ENCODE measurements around the gene LRRC4B.

DNA sequence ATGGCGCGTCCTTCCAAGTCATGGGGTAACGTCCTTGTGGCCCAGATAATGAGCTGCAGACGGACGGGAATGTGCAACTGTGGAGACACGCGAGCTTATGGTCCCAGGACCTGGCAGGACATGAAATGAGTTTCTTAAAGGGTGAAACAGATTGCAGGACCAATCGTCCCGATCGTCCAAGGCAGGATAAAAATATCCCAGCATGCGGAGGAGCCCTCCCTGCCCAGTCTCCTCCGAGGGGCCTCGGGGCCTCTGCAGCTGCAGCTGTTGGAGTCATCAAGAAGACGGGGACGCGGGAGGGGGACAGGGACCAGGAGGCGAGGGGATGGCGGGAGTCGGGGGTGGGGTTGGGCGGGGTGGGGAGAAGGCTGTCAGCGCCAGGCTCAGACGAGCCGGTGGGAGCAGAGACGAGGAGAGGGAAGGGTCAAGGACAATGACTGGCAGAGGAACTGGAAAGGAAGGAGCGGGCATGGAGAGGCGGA lies 77.2 kb downstream of the LRRC4B start:
- no peak for TF ChIP-seq POLR2A (IDR thresholded peaks at IDR 0.05)
- TF ChIP-seq, protein P1, sequence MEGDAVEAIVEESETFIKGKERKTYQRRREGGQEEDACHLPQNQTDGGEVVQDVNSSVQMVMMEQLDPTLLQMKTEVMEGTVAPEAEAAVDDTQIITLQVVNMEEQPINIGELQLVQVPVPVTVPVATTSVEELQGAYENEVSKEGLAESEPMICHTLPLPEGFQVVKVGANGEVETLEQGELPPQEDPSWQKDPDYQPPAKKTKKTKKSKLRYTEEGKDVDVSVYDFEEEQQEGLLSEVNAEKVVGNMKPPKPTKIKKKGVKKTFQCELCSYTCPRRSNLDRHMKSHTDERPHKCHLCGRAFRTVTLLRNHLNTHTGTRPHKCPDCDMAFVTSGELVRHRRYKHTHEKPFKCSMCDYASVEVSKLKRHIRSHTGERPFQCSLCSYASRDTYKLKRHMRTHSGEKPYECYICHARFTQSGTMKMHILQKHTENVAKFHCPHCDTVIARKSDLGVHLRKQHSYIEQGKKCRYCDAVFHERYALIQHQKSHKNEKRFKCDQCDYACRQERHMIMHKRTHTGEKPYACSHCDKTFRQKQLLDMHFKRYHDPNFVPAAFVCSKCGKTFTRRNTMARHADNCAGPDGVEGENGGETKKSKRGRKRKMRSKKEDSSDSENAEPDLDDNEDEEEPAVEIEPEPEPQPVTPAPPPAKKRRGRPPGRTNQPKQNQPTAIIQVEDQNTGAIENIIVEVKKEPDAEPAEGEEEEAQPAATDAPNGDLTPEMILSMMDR (IDR thresholded peaks at IDR 0.05) = no peak
